ENCODE results near the gene KCNG2.

Gene KCNG2

DNA sequence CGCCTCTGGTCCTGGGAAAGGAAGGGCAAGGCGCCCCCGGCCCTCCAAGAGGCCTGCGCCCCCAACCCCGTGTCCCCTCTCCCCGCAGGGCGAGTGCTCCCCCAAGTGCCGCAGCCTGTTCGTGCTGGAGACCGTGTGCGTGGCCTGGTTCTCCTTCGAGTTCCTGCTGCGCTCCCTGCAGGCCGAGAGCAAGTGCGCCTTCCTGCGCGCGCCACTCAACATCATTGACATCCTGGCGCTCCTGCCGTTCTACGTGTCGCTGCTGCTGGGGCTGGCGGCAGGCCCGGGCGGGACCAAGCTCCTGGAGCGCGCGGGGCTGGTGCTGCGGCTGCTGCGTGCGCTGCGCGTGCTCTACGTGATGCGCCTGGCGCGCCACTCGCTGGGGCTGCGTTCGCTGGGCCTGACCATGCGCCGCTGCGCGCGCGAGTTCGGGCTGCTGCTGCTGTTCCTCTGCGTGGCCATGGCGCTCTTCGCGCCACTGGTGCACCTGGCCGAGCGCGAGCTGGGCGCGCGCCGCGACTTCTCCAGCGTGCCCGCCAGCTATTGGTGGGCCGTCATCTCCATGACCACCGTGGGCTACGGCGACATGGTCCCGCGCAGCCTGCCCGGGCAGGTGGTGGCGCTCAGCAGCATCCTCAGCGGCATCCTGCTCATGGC is 101.3 kb downstream of the KCNG2 start:
- H3K27ac ChIP-seq: no peak overlapping the region
- TF ChIP-seq, protein P1, sequence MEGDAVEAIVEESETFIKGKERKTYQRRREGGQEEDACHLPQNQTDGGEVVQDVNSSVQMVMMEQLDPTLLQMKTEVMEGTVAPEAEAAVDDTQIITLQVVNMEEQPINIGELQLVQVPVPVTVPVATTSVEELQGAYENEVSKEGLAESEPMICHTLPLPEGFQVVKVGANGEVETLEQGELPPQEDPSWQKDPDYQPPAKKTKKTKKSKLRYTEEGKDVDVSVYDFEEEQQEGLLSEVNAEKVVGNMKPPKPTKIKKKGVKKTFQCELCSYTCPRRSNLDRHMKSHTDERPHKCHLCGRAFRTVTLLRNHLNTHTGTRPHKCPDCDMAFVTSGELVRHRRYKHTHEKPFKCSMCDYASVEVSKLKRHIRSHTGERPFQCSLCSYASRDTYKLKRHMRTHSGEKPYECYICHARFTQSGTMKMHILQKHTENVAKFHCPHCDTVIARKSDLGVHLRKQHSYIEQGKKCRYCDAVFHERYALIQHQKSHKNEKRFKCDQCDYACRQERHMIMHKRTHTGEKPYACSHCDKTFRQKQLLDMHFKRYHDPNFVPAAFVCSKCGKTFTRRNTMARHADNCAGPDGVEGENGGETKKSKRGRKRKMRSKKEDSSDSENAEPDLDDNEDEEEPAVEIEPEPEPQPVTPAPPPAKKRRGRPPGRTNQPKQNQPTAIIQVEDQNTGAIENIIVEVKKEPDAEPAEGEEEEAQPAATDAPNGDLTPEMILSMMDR (conservative IDR thresholded peaks at IDR 0.05): no peak

DNA sequence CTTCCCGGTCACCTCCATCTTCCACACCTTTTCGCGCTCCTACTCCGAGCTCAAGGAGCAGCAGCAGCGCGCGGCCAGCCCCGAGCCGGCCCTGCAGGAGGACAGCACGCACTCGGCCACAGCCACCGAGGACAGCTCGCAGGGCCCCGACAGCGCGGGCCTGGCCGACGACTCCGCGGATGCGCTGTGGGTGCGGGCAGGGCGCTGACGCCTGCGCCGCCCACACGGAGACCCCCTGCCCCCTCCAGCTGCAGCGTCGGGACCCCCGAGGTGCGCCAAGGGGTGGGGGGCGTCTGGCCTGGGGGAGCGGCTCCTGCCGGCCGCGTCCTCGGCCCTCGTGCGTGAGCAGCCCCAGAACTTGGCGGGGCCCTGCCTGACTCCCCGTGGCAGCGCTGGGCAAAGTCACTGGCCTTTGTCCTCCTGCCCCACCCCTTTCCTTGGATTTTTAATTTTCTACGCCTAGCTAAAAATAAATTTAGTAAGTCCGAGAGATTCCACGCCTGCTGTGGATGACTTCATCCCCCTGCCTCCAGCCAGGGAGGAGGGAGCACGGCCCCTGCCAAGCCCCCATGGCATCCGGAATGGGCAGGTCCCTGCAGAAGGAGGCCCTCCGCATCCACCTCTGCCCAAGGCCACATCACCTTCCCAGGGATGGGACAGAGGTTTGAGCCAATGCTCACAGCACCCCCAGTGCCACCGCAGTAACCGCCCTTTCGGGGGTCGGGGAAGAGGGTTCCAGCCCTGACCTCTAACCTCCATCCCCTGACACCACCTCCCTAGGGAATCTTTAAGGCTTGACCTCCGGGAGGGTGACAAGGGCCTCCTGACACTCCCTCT is 102.1 kb downstream of the KCNG2 start:
- TF ChIP-seq, protein P1 (conservative IDR thresholded peaks at IDR 0.05): no peak
- no peak overlapping the region for H3K27ac ChIP-seq

- TF ChIP-seq, protein P1 (conservative IDR thresholded peaks at IDR 0.05): no peak
- H3K27ac ChIP-seq: no peak overlapping the region
Measured at GRCh38 chr18:79900610-79901570, 103.2 kb downstream of the KCNG2 start.

DNA sequence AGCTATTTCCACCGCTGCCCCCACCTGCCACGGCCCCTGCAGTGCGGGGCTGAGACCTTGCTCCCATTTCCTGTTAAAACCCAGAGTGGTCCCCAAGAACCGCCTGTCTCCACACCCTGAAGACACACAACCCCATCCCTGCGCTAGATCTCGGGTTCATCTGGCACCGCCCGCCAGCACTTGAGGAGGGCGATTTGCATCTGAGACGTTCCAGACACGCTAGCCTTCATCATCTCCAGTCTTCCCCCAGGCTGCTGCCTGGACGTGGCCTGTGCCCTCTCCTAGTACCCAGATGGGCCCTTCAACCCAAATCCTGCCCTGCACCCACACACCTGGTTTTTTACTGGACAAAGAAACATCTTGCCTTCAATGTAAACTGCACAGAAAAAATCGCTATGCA is 103.9 kb downstream of the KCNG2 start:
- no peak overlapping the region for H3K27ac ChIP-seq
- TF ChIP-seq, protein P1 (conservative IDR thresholded peaks at IDR 0.05): no peak

GRCh38 chr18:79902075-79902474 is 104.3 kb downstream of the KCNG2 start:
- TF ChIP-seq, protein P1 (conservative IDR thresholded peaks at IDR 0.05): no peak

GRCh38 chr18:79902640-79903039 is 104.9 kb downstream of the KCNG2 start:
- TF ChIP-seq, protein P1 (conservative IDR thresholded peaks at IDR 0.05): no peak
- no peak overlapping the region for H3K27ac ChIP-seq

More at GRCh38 chr18:79902075-79902474, 104.3 kb downstream of the KCNG2 start:
- no peak overlapping the region for H3K27ac ChIP-seq

All from VCaP (cell line).